Sigmoid colon (tissue), 7 donors: ENCODE data around the gene AUTS2. TPM values are rescaled to one million over a fixed set of nuclear protein-coding genes. Genes with fewer than 3 reads are reported as not detected.

Source experiments
- DNase-seq: peaks from one replicate; pipeline ENCODE4 v3.0.0-alpha.2; 2019
- H3K27ac ChIP-seq, 4 donors: fragments of 200-600 bp; sonication (generic); one replicate each; pipeline ENCODE4 v1.5.1; 2016 to 2019; ENCODE audit warnings: mild to moderate bottlenecking in 1 of 4
- H3K27me3 ChIP-seq, 3 donors: fragments of 200-600 bp; sonication (generic); one replicate each; pipeline ENCODE4 v1.5.1; 2019; ENCODE audit warnings: mild to moderate bottlenecking in 1 of 3
- H3K36me3 ChIP-seq, 4 donors: fragments of 200-600 bp; sonication (generic); one replicate each; pipeline ENCODE4 v1.5.1; 2016 to 2019
- H3K4me1 ChIP-seq, 4 donors: fragments of 200-600 bp; sonication (generic); one replicate each; pipeline ENCODE4 v1.5.1; 2017 to 2019
- H3K4me3 ChIP-seq, 4 donors: fragments of 200-600 bp; sonication (generic); one replicate each; pipeline ENCODE4 v1.5.1; 2017 to 2019; ENCODE audit warnings: mild to moderate bottlenecking in 2 of 4, moderate library complexity in 1 of 4
- H3K9me3 ChIP-seq, 4 donors: fragments of 200-600 bp in 3 of 4; sonication (generic) in 3 of 4; one replicate each; pipeline versions ENCODE4 v1.5.1 to v1.6.1; 2013 to 2019
- EP300 ChIP-seq, 4 donors: sonication (generic); formaldehyde crosslinking; IDR thresholded peaks; one replicate each; pipeline ENCODE4 v1.6.1; 2017; ENCODE audit warnings: antibody characterized with exemption in 4 of 4
- POLR2A ChIP-seq, 2 donors: fragments of 450-650 bp; IDR thresholded peaks; one replicate each; pipeline ENCODE4 v1.6.1; 2016; ENCODE audit warnings: antibody characterized with exemption in 2 of 2, mild to moderate bottlenecking in 2 of 2, moderate library complexity in 2 of 2
- POLR2AphosphoS5 ChIP-seq, 4 donors: sonication (generic); formaldehyde crosslinking; IDR thresholded peaks; one replicate each; pipeline ENCODE4 v1.6.1; 2017; ENCODE audit warnings: antibody characterized with exemption in 4 of 4
- WGBS, 2 donors: extraction: QIAGEN DNeasy Blood & Tissue Kit; methylation state at CpG; one replicate each; pipeline ENCODE4 v1.1.7; 2013; 5-methylcytosine and 5-hydroxymethylcytosine counted together
- intact Hi-C: fragments of 100-400 bp; cut with DNase I; formaldehyde crosslinking; loops from one replicate; pipeline ENCODE4 v1.15.1; 2023
- polyA plus RNA-seq, 3 donors: library from polyadenylated mRNA; stranded (reverse); fragments of 200-250 nt; gene quantifications; one replicate each; pipeline ENCODE4 v1.2.3, GENCODE V29; 2013
- total RNA-seq, 4 donors: library from RNA; depleted of rRNA; stranded (reverse); fragments of >200 nt; gene quantifications; one replicate each; pipeline ENCODE4 v1.1.0, GENCODE V29; 2016
- TF ChIP-seq, protein P1 (sequence below), 4 experiments: fragments of 450-650 bp in 3 of 4; fragments of 200-600 bp in 1 of 4; IDR thresholded peaks; one replicate each; pipeline ENCODE4 v1.5.1; 2016 to 2019; ENCODE audit warnings: antibody characterized with exemption in 4 of 4, mild to moderate bottlenecking in 3 of 4, moderate library complexity in 2 of 4
- donor health status: healthy with polysubstance abuse.
- donor health status: Bipolar disorder and iron deficiency.
- donor health status: healthy.

The AUTS2 gene
- total and polyA plus RNA-seq, 7 donors: 3.6 to 55.7 (median 25.5) TPM

DNA sequence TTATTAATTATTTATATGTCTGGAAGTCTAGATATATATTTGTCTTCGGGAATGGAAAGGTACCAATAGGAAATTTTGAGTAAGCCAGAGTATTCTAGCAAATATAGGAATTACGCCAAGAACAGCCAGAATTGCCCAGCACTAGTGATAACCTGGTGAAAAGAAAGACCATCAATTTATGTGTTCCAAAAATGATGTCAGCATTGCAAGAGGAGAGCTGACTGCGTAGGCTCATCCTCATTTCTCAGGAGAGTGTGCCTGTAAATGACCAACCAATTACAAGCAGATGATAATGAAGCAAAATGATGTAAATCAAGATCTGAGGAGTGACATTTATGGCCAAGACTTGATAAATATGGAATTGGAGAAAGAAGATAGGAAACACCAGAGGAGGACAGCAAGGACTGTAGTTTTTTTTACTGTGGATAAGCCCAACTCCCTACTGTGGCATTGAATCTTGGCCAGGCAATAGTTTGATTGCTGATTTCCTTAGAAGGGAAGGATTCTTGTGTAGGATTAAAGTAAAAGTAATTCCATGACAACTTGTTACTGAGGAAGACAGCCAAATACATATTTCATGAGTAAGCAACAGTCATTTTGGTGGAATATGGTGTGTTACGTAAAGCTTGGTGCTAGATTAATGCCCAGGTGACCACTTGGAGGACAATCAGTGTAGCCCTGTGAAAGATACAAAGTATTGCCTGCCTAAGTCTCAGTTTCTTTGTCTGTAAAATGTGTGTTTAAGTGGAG lies 590.8 kb downstream of the AUTS2 start:
- Histone ChIP-seq H3K4me3 (no peak overlapping the region), H3K9me3 (no peaks in the 10 kb centered on the region), H3K27ac (no peak overlapping the region), H3K4me1 (peaks cover 0 to 9% (median 3%) of the 10 kb centered on the region in 4 donors), H3K27me3 (no peaks in the 10 kb centered on the region), H3K36me3 (no peaks in the 10 kb centered on the region)
- intact Hi-C loops: no loop called here
- no peak for DNase-seq
- no peak for TF ChIP-seq EP300 (IDR thresholded peaks at IDR 0.05)
- no peak for TF ChIP-seq POLR2AphosphoS5 (IDR thresholded peaks at IDR 0.05)
- TF ChIP-seq, protein P1, sequence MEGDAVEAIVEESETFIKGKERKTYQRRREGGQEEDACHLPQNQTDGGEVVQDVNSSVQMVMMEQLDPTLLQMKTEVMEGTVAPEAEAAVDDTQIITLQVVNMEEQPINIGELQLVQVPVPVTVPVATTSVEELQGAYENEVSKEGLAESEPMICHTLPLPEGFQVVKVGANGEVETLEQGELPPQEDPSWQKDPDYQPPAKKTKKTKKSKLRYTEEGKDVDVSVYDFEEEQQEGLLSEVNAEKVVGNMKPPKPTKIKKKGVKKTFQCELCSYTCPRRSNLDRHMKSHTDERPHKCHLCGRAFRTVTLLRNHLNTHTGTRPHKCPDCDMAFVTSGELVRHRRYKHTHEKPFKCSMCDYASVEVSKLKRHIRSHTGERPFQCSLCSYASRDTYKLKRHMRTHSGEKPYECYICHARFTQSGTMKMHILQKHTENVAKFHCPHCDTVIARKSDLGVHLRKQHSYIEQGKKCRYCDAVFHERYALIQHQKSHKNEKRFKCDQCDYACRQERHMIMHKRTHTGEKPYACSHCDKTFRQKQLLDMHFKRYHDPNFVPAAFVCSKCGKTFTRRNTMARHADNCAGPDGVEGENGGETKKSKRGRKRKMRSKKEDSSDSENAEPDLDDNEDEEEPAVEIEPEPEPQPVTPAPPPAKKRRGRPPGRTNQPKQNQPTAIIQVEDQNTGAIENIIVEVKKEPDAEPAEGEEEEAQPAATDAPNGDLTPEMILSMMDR (IDR thresholded peaks at IDR 0.05): no peak
- TF ChIP-seq POLR2A (IDR thresholded peaks at IDR 0.05): no peak
- WGBS, 2 donors: 93 to 95% methylated on average over 4 of the region's 4 CpGs

DNA sequence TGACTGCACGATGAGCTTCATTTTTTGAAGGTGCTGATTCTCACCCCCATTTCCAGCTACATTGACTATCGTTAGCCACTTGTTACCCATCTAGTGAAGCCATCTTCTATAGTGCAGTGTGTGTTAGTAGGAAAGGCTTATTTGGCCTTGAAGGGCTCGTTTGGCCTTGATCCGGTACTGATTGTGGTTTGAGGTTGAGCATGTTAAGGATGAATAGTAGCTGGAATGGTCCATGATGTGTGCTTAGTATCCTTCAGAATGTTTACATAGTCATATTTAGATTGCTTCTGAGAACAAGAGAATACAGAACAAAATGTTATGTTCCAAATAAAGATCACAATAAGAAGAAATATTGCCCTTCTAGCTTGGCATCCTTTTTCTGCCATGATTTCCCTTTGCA lies 591.5 kb downstream of the AUTS2 start:
- no peak for TF ChIP-seq POLR2A (IDR thresholded peaks at IDR 0.05)
- TF ChIP-seq, protein P1 (IDR thresholded peaks at IDR 0.05): no peak
- TF ChIP-seq EP300 (IDR thresholded peaks at IDR 0.05): no peak
- TF ChIP-seq POLR2AphosphoS5 (IDR thresholded peaks at IDR 0.05): no peak
- Histone ChIP-seq H3K9me3 (no peaks in the 10 kb centered on the region), H3K4me3 (no peak overlapping the region), H3K4me1 (peaks cover 0 to 9% (median 3%) of the 10 kb centered on the region in 4 donors), H3K36me3 (no peaks in the 10 kb centered on the region), H3K27me3 (no peaks in the 10 kb centered on the region), H3K27ac (no peak overlapping the region)
- intact Hi-C loops: no loop called here
- no peak for DNase-seq
- 83 to 86% methylated on average over 4 of the region's 4 CpGs for WGBS, 2 donors

DNA sequence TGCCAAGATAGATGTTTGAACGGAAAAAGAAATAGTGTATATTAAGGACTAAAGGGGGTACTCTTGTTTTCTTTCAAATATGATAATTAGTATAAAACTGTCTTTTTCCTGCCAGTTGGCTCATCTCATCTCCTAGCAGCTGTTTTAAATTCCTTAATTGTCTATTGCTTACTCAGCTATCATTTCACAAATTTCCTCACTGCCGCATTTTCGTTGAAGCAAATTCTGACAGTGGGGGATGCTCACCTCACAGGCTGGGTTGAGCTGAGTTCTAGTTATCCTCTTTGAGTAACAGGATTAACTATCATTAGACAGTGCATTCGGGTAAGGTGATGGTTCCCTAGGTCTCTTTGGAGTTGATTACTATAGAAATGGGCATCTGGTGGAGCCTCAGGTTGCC lies 592.0 kb downstream of the AUTS2 start:
- no peak overlapping the region for H3K4me3 ChIP-seq
- no peak overlapping the region for H3K27ac ChIP-seq
- TF ChIP-seq EP300 (IDR thresholded peaks at IDR 0.05) (no peak), POLR2A (IDR thresholded peaks at IDR 0.05) (no peak), POLR2AphosphoS5 (IDR thresholded peaks at IDR 0.05) (no peak)
- TF ChIP-seq, protein P1 (IDR thresholded peaks at IDR 0.05): no peak
- H3K27me3 ChIP-seq: no peaks in the 10 kb centered on the region
- WGBS, 2 donors: 87 to 91% methylated on average over 4 of the region's 4 CpGs
- DNase-seq: no peak
- intact Hi-C loops: no loop called here
- H3K4me1 ChIP-seq: peaks cover 0 to 9% (median 3%) of the 10 kb centered on the region in 4 donors
- no peaks in the 10 kb centered on the region for H3K36me3 ChIP-seq
- no peaks in the 10 kb centered on the region for H3K9me3 ChIP-seq

DNA sequence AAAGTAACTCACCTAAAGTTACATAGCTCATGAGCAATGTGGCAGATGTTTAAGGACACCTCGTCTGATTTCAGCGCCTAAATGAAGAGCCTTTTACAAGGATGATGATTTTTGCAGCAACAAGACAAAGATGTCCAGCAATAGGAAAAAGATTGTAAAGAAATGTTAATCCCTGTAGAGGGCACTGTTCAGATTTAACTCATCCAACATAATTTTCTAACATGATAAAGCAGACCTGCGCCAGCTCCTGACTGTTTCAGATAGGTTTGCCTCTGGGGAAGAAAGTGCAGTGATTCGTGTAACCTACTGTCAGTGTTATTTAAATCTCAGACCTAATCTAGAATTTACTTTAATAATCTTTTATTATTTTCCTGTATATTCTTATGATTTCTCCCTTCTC lies 595.2 kb downstream of the AUTS2 start:
- intact Hi-C loops: no loop called here
- peaks cover 0 to 9% (median 3%) of the 10 kb centered on the region in 4 donors for H3K4me1 ChIP-seq
- no peak overlapping the region for H3K27ac ChIP-seq
- DNase-seq: no peak
- no peaks in the 10 kb centered on the region for H3K36me3 ChIP-seq
- no peak for TF ChIP-seq POLR2A (IDR thresholded peaks at IDR 0.05)
- TF ChIP-seq POLR2AphosphoS5 (IDR thresholded peaks at IDR 0.05): no peak
- 21 to 66% methylated on average over 4 of the region's 4 CpGs for WGBS, 2 donors
- H3K9me3 ChIP-seq: no peaks in the 10 kb centered on the region
- no peak overlapping the region for H3K4me3 ChIP-seq
- no peaks in the 10 kb centered on the region for H3K27me3 ChIP-seq

DNA sequence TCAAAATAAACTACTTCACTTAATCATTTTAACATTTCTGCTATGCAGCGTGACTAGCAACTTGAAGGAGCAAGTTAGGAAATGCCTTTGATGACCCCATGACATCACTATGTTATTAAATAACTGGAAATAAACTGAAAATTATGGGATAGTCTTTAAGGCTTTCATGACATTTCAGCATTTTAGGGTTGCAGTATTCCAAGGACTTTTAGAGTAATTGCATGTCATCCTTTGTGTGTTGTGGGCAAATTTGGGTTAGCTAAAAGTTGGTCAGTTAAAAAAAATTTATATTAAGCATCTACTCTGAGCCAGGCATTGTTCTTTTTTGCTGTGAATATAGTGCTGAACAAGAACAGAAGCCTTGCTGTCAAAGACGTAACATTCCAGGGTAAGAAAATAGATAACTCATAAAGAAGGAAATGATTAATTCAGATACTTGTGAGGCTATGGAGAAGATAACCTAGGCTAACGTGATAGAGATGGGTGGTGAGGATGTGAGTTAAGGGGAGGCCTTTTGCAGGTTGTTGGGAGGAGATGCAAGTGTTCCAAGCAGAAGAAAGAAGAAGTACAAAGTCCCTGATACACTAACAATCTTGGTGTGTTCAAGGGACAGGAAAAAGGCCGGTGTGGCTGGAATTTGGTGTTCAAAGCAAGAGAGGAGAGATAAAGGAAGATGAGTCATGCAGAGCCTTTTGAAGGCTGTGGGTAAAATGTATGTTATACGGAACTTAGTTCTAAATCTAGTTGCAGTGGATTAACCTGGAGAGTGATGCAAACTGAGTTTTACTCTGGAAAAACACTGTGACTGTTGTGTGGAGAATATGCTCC lies 610.2 kb downstream of the AUTS2 start:
- no peak for TF ChIP-seq EP300 (IDR thresholded peaks at IDR 0.05)
- TF ChIP-seq, protein P1 (IDR thresholded peaks at IDR 0.05): no peak
- no peak for TF ChIP-seq POLR2AphosphoS5 (IDR thresholded peaks at IDR 0.05)
- TF ChIP-seq POLR2A (IDR thresholded peaks at IDR 0.05): no peak
- 50 to 68% methylated on average over 5 of the region's 5 CpGs for WGBS, 2 donors

More for the DNA sequence above, 610.2 kb downstream of the AUTS2 start:
- Histone ChIP-seq H3K4me3 (no peak overlapping the region), H3K27ac (no peak overlapping the region), H3K27me3 (no peaks in the 10 kb centered on the region), H3K9me3 (no peaks in the 10 kb centered on the region), H3K36me3 (no peaks in the 10 kb centered on the region), H3K4me1 (no peaks in the 10 kb centered on the region)
- intact Hi-C loops: no loop called here
- DNase-seq: no peak
